Subcutaneous adipose tissue (tissue), 4 donors: ENCODE data around the gene UGT1A9. TPM values are rescaled to one million over a fixed set of nuclear protein-coding genes. Genes with fewer than 3 reads are reported as not detected.

Source experiments
- CTCF ChIP-seq: fragments of 450-650 bp; IDR thresholded peaks from one replicate; pipeline ENCODE4 v1.5.1; 2016; ENCODE audit warnings: low read depth, mild to moderate bottlenecking, control low read depth, antibody characterized with exemption, moderate library complexity
- total RNA-seq, 4 donors: library from RNA; depleted of rRNA; stranded (reverse); fragments of >200 nt; gene quantifications; one replicate each; pipeline ENCODE4 v1.1.0, GENCODE V29; 2016

UGT1A9 gene
- total RNA-seq, 4 donors from 2014 or later = not detected

GRCh38 chr2:233705911-233706506 is 34.3 kb downstream of the UGT1A9 start:
- no peak for TF ChIP-seq CTCF

- no peak for TF ChIP-seq CTCF
Measured at GRCh38 chr2:233706720-233707119, 35.0 kb downstream of the UGT1A9 start.

- no peak for TF ChIP-seq CTCF
Measured at GRCh38 chr2:233707940-233708644, 36.4 kb downstream of the UGT1A9 start.

- no peak for TF ChIP-seq CTCF
Measured at GRCh38 chr2:233708942-233709341, 37.2 kb downstream of the UGT1A9 start.

- TF ChIP-seq CTCF = no peak
Measured at GRCh38 chr2:233711312-233712008, 39.8 kb downstream of the UGT1A9 start.

GRCh38 chr2:233712611-233713261 is 41.0 kb downstream of the UGT1A9 start, which contains the start of gene UGT1A5:
Gene UGT1A5 (plus strand): TSS chr2:233712907. CDS start chr2:233712992, 85 bp downstream.
- no peak for TF ChIP-seq CTCF

- no peak for TF ChIP-seq CTCF
Measured at GRCh38 chr2:233713262-233713615, 41.5 kb downstream of the UGT1A9 start.
